Vagina (tissue), 2 donors: ENCODE results near the gene MARK3. TPM values are rescaled to one million over a fixed set of nuclear protein-coding genes. Genes with fewer than 3 reads are reported as not detected.

Experiments
- DNase-seq, 2 donors: peaks; one replicate each; pipeline ENCODE4 v3.0.0-alpha.2; 2017; ENCODE audit errors: extremely low spot score in 2 of 2
- H3K27ac ChIP-seq: fragments of 200-600 bp; sonication (generic); one replicate; pipeline ENCODE4 v1.5.1; 2019
- H3K27me3 ChIP-seq: fragments of 200-600 bp; sonication (generic); one replicate; pipeline ENCODE4 v1.5.1; 2019
- H3K36me3 ChIP-seq, 2 donors: fragments of 200-600 bp; sonication (generic); one replicate each; pipeline ENCODE4 v1.5.1; 2017 to 2019
- H3K4me1 ChIP-seq: fragments of 200-600 bp; sonication (generic); one replicate; pipeline ENCODE4 v1.5.1; 2019
- H3K4me3 ChIP-seq, 2 donors: fragments of 200-600 bp; sonication (generic); 1 replicate in 1 of 2; 2 replicates in 1 of 2; pipeline ENCODE4 v1.5.1; 2016 to 2019
- H3K9me3 ChIP-seq: fragments of 200-600 bp; sonication (generic); one replicate; pipeline ENCODE4 v1.5.1; 2019
- CTCF ChIP-seq, 3 experiments: fragments of 450-650 bp in 2 of 3; fragments of 200-600 bp in 1 of 3; sonication (generic) in 1 of 3; IDR thresholded peaks; one replicate each; pipeline ENCODE4 v1.5.1; 2017 to 2019; ENCODE audit warnings: antibody characterized with exemption in 3 of 3, mild to moderate bottlenecking in 2 of 3, moderate library complexity in 2 of 3
- POLR2A ChIP-seq, 2 donors: fragments of 450-650 bp; IDR thresholded peaks; one replicate each; pipeline ENCODE4 v1.6.1; 2017; ENCODE audit warnings: antibody characterized with exemption in 2 of 2, mild to moderate bottlenecking in 2 of 2, moderate library complexity in 2 of 2
- POLR2AphosphoS5 ChIP-seq, 2 donors: sonication (generic); formaldehyde crosslinking; IDR thresholded peaks; one replicate each; pipeline ENCODE4 v1.9.0; 2017; ENCODE audit warnings: antibody characterized with exemption in 2 of 2, mild to moderate bottlenecking in 2 of 2, low read depth in 1 of 2; ENCODE audit not compliant: insufficient read depth in 1 of 2
- intact Hi-C: fragments of 100-400 bp; cut with DNase I; formaldehyde crosslinking; loops from one replicate; pipeline ENCODE4 v1.15.1; 2023
- total RNA-seq: library from RNA; depleted of rRNA; stranded (reverse); fragments of >200 nt; gene quantifications from one replicate; pipeline ENCODE4 v1.2.3, GENCODE V29; 2016

MARK3 gene
- total RNA-seq, 1 donor from 2014 or later: 77.6 TPM

- Histone ChIP-seq H3K27me3 (no peaks in the 10 kb centered on the region), H3K4me1 (peaks cover 73% of the 10 kb centered on the region), H3K36me3 (peaks cover 0 to 18% of the 10 kb centered on the region in 2 donors), H3K27ac (no peak overlapping the region), H3K4me3 (no peak overlapping the region), H3K9me3 (no peaks in the 10 kb centered on the region)
- no peak for DNase-seq
- TF ChIP-seq CTCF (IDR thresholded peaks at IDR 0.05): no peak
- no peak for TF ChIP-seq POLR2AphosphoS5 (IDR thresholded peaks at IDR 0.05; ENCODE audit: insufficient read depth in 1 of 2, low read depth in 1 of 2)
- TF ChIP-seq POLR2A (IDR thresholded peaks at IDR 0.05): no peak
- intact Hi-C loops: no loop called here
Measured at GRCh38 chr14:103404920-103405319, 19.7 kb downstream of the MARK3 start.

- TF ChIP-seq POLR2AphosphoS5 (IDR thresholded peaks at IDR 0.05; ENCODE audit: insufficient read depth in 1 of 2, low read depth in 1 of 2) (no peak), POLR2A (IDR thresholded peaks at IDR 0.05) (no peak)
- no peak overlapping the region for H3K27ac ChIP-seq
- DNase-seq: no peak
- peaks cover 0 to 25% of the 10 kb centered on the region in 2 donors for H3K36me3 ChIP-seq
- intact Hi-C loops: no loop called here
- no peaks in the 10 kb centered on the region for H3K27me3 ChIP-seq
- peaks cover 38% of the 10 kb centered on the region for H3K4me1 ChIP-seq
- no peak overlapping the region for H3K4me3 ChIP-seq
- H3K9me3 ChIP-seq: no peaks in the 10 kb centered on the region
Measured at GRCh38 chr14:103408491-103409155, 23.4 kb downstream of the MARK3 start.

GRCh38 chr14:103416916-103417315 lies 31.7 kb downstream of the MARK3 start:
- TF ChIP-seq CTCF (IDR thresholded peaks at IDR 0.05) (no peak), POLR2A (IDR thresholded peaks at IDR 0.05) (no peak), POLR2AphosphoS5 (IDR thresholded peaks at IDR 0.05; ENCODE audit: insufficient read depth in 1 of 2, low read depth in 1 of 2) (no peak)
- no peak overlapping the region for H3K4me3 ChIP-seq
- no peaks in the 10 kb centered on the region for H3K9me3 ChIP-seq
- peaks cover 31% of the 10 kb centered on the region for H3K4me1 ChIP-seq
- H3K27ac ChIP-seq: no peak overlapping the region
- no peak for DNase-seq
- peaks cover 0 to 6% of the 10 kb centered on the region in 2 donors for H3K36me3 ChIP-seq
- H3K27me3 ChIP-seq: no peaks in the 10 kb centered on the region
- intact Hi-C loops: no loop called here

- Histone ChIP-seq H3K36me3 (no peaks in the 10 kb centered on the region), H3K4me1 (peaks cover 47% of the 10 kb centered on the region), H3K4me3 (no peak overlapping the region), H3K27ac (peak overlapping the region; percentile 36), H3K27me3 (no peaks in the 10 kb centered on the region), H3K9me3 (no peaks in the 10 kb centered on the region)
- DNase-seq: no peak
- intact Hi-C loops: no loop called here
- TF ChIP-seq POLR2AphosphoS5 (IDR thresholded peaks at IDR 0.05; ENCODE audit: insufficient read depth in 1 of 2, low read depth in 1 of 2): no peak
- no peak for TF ChIP-seq POLR2A (IDR thresholded peaks at IDR 0.05)
- TF ChIP-seq CTCF (IDR thresholded peaks at IDR 0.05): no peak
Measured at GRCh38 chr14:103418481-103418818, 33.2 kb downstream of the MARK3 start.

GRCh38 chr14:103421556-103421955 lies 36.3 kb downstream of the MARK3 start:
- H3K9me3 ChIP-seq: no peaks in the 10 kb centered on the region
- no peak for DNase-seq
- TF ChIP-seq POLR2AphosphoS5 (IDR thresholded peaks at IDR 0.05; ENCODE audit: insufficient read depth in 1 of 2, low read depth in 1 of 2) (no peak), CTCF (IDR thresholded peaks at IDR 0.05) (no peak), POLR2A (IDR thresholded peaks at IDR 0.05) (no peak)
- no peak overlapping the region for H3K4me3 ChIP-seq
- no peak overlapping the region for H3K27ac ChIP-seq
- intact Hi-C loops: no loop called here
- H3K27me3 ChIP-seq: no peaks in the 10 kb centered on the region
- peaks cover 47% of the 10 kb centered on the region for H3K4me1 ChIP-seq
- H3K36me3 ChIP-seq: no peaks in the 10 kb centered on the region
